Endothelial cell (in vitro differentiated cells): ENCODE results near the gene ORM2. TPM values are rescaled to one million over a fixed set of nuclear protein-coding genes. Genes with fewer than 3 reads are reported as not detected.
A peak's percentile ranks its signal among the peaks of the same experiment; 100 is the strongest.

Source experiments
- DNase-seq: peaks from one replicate; pipeline ENCODE4 v3.0.0; 2021; ENCODE audit warnings: low spot score
- H3K27ac Mint-ChIP-seq: one replicate; pipeline ENCODE4 v1.8.0; 2021; ENCODE audit warnings: mixed read lengths, inconsistent platforms; ENCODE audit not compliant: unreplicated experiment
- H3K27me3 Mint-ChIP-seq: one replicate; pipeline ENCODE4 v1.8.0; 2021; ENCODE audit warnings: mild to moderate bottlenecking, moderate library complexity, mixed read lengths, inconsistent platforms; ENCODE audit not compliant: unreplicated experiment
- H3K36me3 Mint-ChIP-seq: one replicate; pipeline ENCODE4 v1.8.0; 2021; ENCODE audit warnings: mild to moderate bottlenecking, low read depth, mixed read lengths, inconsistent platforms; ENCODE audit not compliant: unreplicated experiment
- H3K4me1 Mint-ChIP-seq: one replicate; pipeline ENCODE4 v1.8.0; 2021; ENCODE audit warnings: mild to moderate bottlenecking, mixed read lengths, inconsistent platforms; ENCODE audit not compliant: unreplicated experiment
- H3K4me3 Mint-ChIP-seq: one replicate; pipeline ENCODE4 v1.8.0; 2021; ENCODE audit warnings: mild to moderate bottlenecking, mixed read lengths, inconsistent platforms; ENCODE audit not compliant: unreplicated experiment
- H3K9me3 Mint-ChIP-seq: one replicate; pipeline ENCODE4 v1.8.0; 2021; ENCODE audit warnings: mixed read lengths, inconsistent platforms; ENCODE audit not compliant: unreplicated experiment
- CTCF ChIP-seq: fragments of 200-600 bp; sonication (generic); IDR thresholded peaks from one replicate; pipeline ENCODE4 v1.5.0; 2021; ENCODE audit warnings: antibody characterized with exemption; ENCODE audit not compliant: unreplicated experiment
- total RNA-seq: library from RNA; stranded (reverse); fragmentation: NEBNext Ultra II Directional; extraction: Animal tissue kit (Norgen Biotek cat#: 25700); gene quantifications from one replicate; pipeline ENCODE4 v1.2.1, GENCODE V29; 2021; ENCODE audit not compliant: unreplicated experiment

ORM2 gene
- total RNA-seq, 1 donor from 2014 or later: not detected

GRCh38 chr9:114350636-114351401 is 21.1 kb downstream of the ORM2 start:
- Mint-ChIP-seq H3K4me3 (no peak overlapping the region), H3K27ac (no peak overlapping the region), H3K9me3 (no peaks in the 10 kb centered on the region), H3K4me1 (no peaks in the 10 kb centered on the region), H3K27me3 (peaks cover 4% of the 10 kb centered on the region), H3K36me3 (peaks cover 37% of the 10 kb centered on the region)
- DNase-seq: no peak
- no peak for TF ChIP-seq CTCF

GRCh38 chr9:114351932-114352331 is 22.3 kb downstream of the ORM2 start:
- Mint-ChIP-seq H3K36me3 (peaks cover 39% of the 10 kb centered on the region), H3K27me3 (peaks cover 4% of the 10 kb centered on the region), H3K4me1 (no peaks in the 10 kb centered on the region), H3K9me3 (no peaks in the 10 kb centered on the region), H3K4me3 (no peak overlapping the region), H3K27ac (no peak overlapping the region)
- no peak for DNase-seq
- TF ChIP-seq CTCF: no peak

GRCh38 chr9:114355821-114356220 is 26.2 kb downstream of the ORM2 start:
- Mint-ChIP-seq H3K36me3 (peaks cover 41% of the 10 kb centered on the region), H3K27ac (no peak overlapping the region), H3K9me3 (no peaks in the 10 kb centered on the region), H3K27me3 (peaks cover 3% of the 10 kb centered on the region), H3K4me1 (no peaks in the 10 kb centered on the region), H3K4me3 (no peak overlapping the region)
- no peak for TF ChIP-seq CTCF
- DNase-seq: no peak

GRCh38 chr9:114356792-114357191 is 27.1 kb downstream of the ORM2 start:
- Mint-ChIP-seq H3K4me3 (peak overlapping the region; percentile 10), H3K27ac (no peak overlapping the region), H3K27me3 (peaks cover 8% of the 10 kb centered on the region), H3K36me3 (peaks cover 51% of the 10 kb centered on the region), H3K4me1 (no peaks in the 10 kb centered on the region), H3K9me3 (no peaks in the 10 kb centered on the region)
- DNase-seq: no peak
- no peak for TF ChIP-seq CTCF

- H3K27ac Mint-ChIP-seq: no peak overlapping the region
- DNase-seq: no peak
- no peaks in the 10 kb centered on the region for H3K9me3 Mint-ChIP-seq
- no peaks in the 10 kb centered on the region for H3K4me1 Mint-ChIP-seq
- H3K36me3 Mint-ChIP-seq: peaks cover 48% of the 10 kb centered on the region
- H3K27me3 Mint-ChIP-seq: peaks cover 5% of the 10 kb centered on the region
- H3K4me3 Mint-ChIP-seq: peak overlapping the region; percentile 16
- TF ChIP-seq CTCF: no peak
These were observed 27.7 kb downstream of the ORM2 start for GRCh38 chr9:114357360-114357759.
